KMS-11 (cell line): Measurements from ENCODE around the gene C1QTNF6.

Experiments
- H2AFZ ChIP-seq: fragments of 200-600 bp; sonication (generic); 2 replicates; pipeline ENCODE4 v1.6.1; 2016; ENCODE audit warnings: antibody characterized with exemption, mixed run types, low read depth
- H3K27ac ChIP-seq: fragments of 200-600 bp; sonication (generic); 2 replicates; pipeline ENCODE4 v1.6.1; 2016; ENCODE audit warnings: mild to moderate bottlenecking, mixed run types
- H3K27me3 ChIP-seq: fragments of 200-600 bp; sonication (generic); 2 replicates; pipeline ENCODE4 v1.6.1; 2017; ENCODE audit warnings: mild to moderate bottlenecking, low read depth, mixed run types, moderate library complexity; ENCODE audit not compliant: insufficient read depth
- H3K36me3 ChIP-seq: fragments of 200-600 bp; sonication (generic); 2 replicates; pipeline ENCODE4 v1.6.1; 2017; ENCODE audit warnings: mild to moderate bottlenecking, mixed run types; ENCODE audit not compliant: insufficient read depth
- H3K4me1 ChIP-seq: fragments of 200-600 bp; sonication (generic); 2 replicates; pipeline ENCODE4 v1.6.1; 2016; ENCODE audit warnings: mild to moderate bottlenecking, low read depth, mixed run types; ENCODE audit not compliant: poor library complexity, severe bottlenecking
- H3K4me2 ChIP-seq: fragments of 200-600 bp; sonication (generic); 2 replicates; pipeline ENCODE4 v1.7.0; 2016; ENCODE audit warnings: mild to moderate bottlenecking, mixed run types
- H3K4me3 ChIP-seq: fragments of 200-600 bp; sonication (generic); IDR thresholded peaks from 2 replicates; pipeline ENCODE4 v1.6.1; 2017; ENCODE audit warnings: low read depth, low read length, mixed read lengths; ENCODE audit not compliant: insufficient read depth
- H3K79me2 ChIP-seq: fragments of 200-600 bp; sonication (generic); 2 replicates; pipeline ENCODE4 v1.6.1; 2016; ENCODE audit warnings: low read depth, mixed run types; ENCODE audit not compliant: insufficient read depth
- H3K9ac ChIP-seq: fragments of 200-600 bp; sonication (generic); 2 replicates; pipeline ENCODE4 v1.6.1; 2016; ENCODE audit warnings: mild to moderate bottlenecking, mixed run types
- H4K20me1 ChIP-seq: fragments of 200-600 bp; sonication (generic); 2 replicates; pipeline ENCODE4 v1.6.1; 2016; ENCODE audit warnings: mild to moderate bottlenecking, mixed run types; ENCODE audit not compliant: insufficient read depth
- CTCF ChIP-seq: fragments of 200-600 bp; sonication (generic); conservative IDR thresholded peaks from 2 replicates; pipeline ENCODE4 v1.6.1; 2017; ENCODE audit warnings: low read depth, mild to moderate bottlenecking, antibody characterized with exemption, low read length, moderate library complexity, mixed read lengths

Gene C1QTNF6

GRCh38 chr22:37230673-37231405, 42.8 kb upstream of the C1QTNF6 start:
- peak overlapping the region; percentile 39; the same call in 1 of the 2 replicates for H3K9ac ChIP-seq
- H3K36me3 ChIP-seq = 0 out of 2 replicates have a peak, but pooled peaks cover 5% of the 10 kb centered on the region
- peaks cover 26% of the 10 kb centered on the region for H3K79me2 ChIP-seq
- no peaks in the 10 kb centered on the region for H3K27me3 ChIP-seq
- H3K4me2 ChIP-seq = peak overlapping the region; percentile 91
- no peak overlapping the region for H3K4me3 ChIP-seq
- no peak for TF ChIP-seq CTCF
- no peaks in the 10 kb centered on the region for H4K20me1 ChIP-seq
- H3K27ac ChIP-seq = peak overlapping the region; percentile 98
- no peak overlapping the region for H2AFZ ChIP-seq
- peaks cover 87% of the 10 kb centered on the region for H3K4me1 ChIP-seq

GRCh38 chr22:37229805-37230672, 42.0 kb upstream of the C1QTNF6 start:
- Histone ChIP-seq H3K36me3 (peaks cover 5% of the 10 kb centered on the region; the same call in 1 of the 2 replicates), H2AFZ (no peak overlapping the region), H3K4me1 (peaks cover 87% of the 10 kb centered on the region), H3K4me3 (no peak overlapping the region), H4K20me1 (no peaks in the 10 kb centered on the region), H3K79me2 (peaks cover 18% of the 10 kb centered on the region; the same call in 1 of the 2 replicates), H3K27ac (peak overlapping the region; percentile 98), H3K9ac (peak overlapping the region; percentile 83), H3K27me3 (no peaks in the 10 kb centered on the region), H3K4me2 (peak overlapping the region; percentile 99)
- no peak for TF ChIP-seq CTCF

- Histone ChIP-seq H3K4me2 (peak overlapping the region; percentile 99), H4K20me1 (no peaks in the 10 kb centered on the region), H3K79me2 (peaks cover 11% of the 10 kb centered on the region; the same call in 1 of the 2 replicates), H3K4me3 (no peak overlapping the region), H3K27ac (peak overlapping the region; percentile 98), H3K36me3 (peaks cover 5% of the 10 kb centered on the region; the same call in 1 of the 2 replicates), H3K9ac (peak overlapping the region; percentile 83), H3K4me1 (peaks cover 87% of the 10 kb centered on the region), H2AFZ (no peak overlapping the region), H3K27me3 (no peaks in the 10 kb centered on the region)
- no peak for TF ChIP-seq CTCF
These were observed 41.2 kb upstream of the C1QTNF6 start for GRCh38 chr22:37229012-37229804.
